HG03064 (cell line): Measurements from ENCODE around the gene GNG14.
A peak's percentile ranks its signal among the peaks of the same experiment; 100 is the strongest.
"Not testable (repeated sequence)": the region's sequence is repeated elsewhere in the genome, so short reads cannot be mapped to it uniquely, and the experiment has no call there.

Experiments
- ATAC-seq: cut with Tn5 transposase; IDR thresholded peaks from one replicate; pipeline ENCODE4 v1.9.1; 2021; ENCODE audit warnings: low read depth; ENCODE audit not compliant: unreplicated experiment

Gene GNG14

GRCh38 chr19:12721656-12722565 lies 34.1 kb downstream of the GNG14 start:
- ATAC-seq, result no peak

GRCh38 chr19:12722566-12723380 lies 35.0 kb downstream of the GNG14 start:
- ATAC-seq, result peak; percentile 60

- no peak for ATAC-seq
These were observed 35.5 kb downstream of the GNG14 start for GRCh38 chr19:12723381-12723640.

- no peak for ATAC-seq
These were observed 36.0 kb downstream of the GNG14 start, which contains the start of gene TNPO2 for GRCh38 chr19:12723641-12724426. Gene TNPO2 (minus strand): TSS chr19:12723932. CDS start chr19:12720977, 2,955 bp downstream.

GRCh38 chr19:12725612-12726011 lies 37.8 kb downstream of the GNG14 start:
- not testable (repeated sequence) for ATAC-seq

- ATAC-seq, result no peak
These were observed 39.2 kb downstream of the GNG14 start for GRCh38 chr19:12726988-12727316.

- ATAC-seq, result no peak
These were observed 40.1 kb downstream of the GNG14 start for GRCh38 chr19:12727745-12728433.

GRCh38 chr19:12730064-12730463 lies 42.3 kb downstream of the GNG14 start:
- no peak for ATAC-seq

- no peak for ATAC-seq
These were observed 43.5 kb downstream of the GNG14 start for GRCh38 chr19:12731337-12731736.

GRCh38 chr19:12733369-12734214 lies 45.8 kb downstream of the GNG14 start:
- no peak for ATAC-seq

GRCh38 chr19:12736995-12737834 lies 49.4 kb downstream of the GNG14 start, which contains the start of gene GET3:
Gene GET3 (plus strand): TSS chr19:12737497. CDS start chr19:12737506, 9 bp downstream.
- ATAC-seq, result peak; percentile 62

- ATAC-seq, result no peak
These were observed 50.1 kb downstream of the GNG14 start for GRCh38 chr19:12737835-12738351.
